Measurements from ENCODE around the gene KIAA0586. TPM values are rescaled to one million over a fixed set of nuclear protein-coding genes. Genes with fewer than 3 reads are reported as not detected.

The KIAA0586 gene
- total and polyA plus RNA-seq, 2 of the 4 experiments (the other 2 are of a cell fraction) = 9.4 to 36.7 TPM

DNA sequence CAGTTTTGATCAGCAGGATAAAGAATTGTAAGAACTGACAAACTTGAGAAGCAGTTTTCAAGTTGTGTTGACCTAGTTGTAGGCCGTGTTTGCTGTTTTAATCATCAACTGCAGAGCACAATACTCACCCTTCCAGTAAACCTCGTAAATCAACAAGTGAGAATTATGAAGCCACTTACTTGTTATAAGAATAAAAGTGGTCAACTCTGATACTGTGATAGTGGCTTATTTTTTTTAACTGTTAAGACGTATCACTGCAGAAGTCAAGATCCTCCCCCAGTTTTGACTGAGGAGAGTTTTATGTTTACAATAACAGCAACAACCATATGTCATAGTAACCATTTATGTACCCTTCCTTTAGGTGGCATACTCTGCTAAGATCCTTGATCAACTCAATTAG, 109.5 kb downstream of the KIAA0586 start:
- in situ Hi-C loops (cut with MboI; ENCODE audit: low sequenced_read_pairs) = no loop called here
- ATAC-seq (ENCODE audit: low read depth) = no peak

More for the DNA sequence above, 109.5 kb downstream of the KIAA0586 start:
- Histone ChIP-seq H2BK5ac (ENCODE audit: low read depth, low read length, poor library complexity, severe bottlenecking) (no peak overlapping the region), H2BK20ac (ENCODE audit: low read depth, low read length) (no peak overlapping the region), H3K27ac (ENCODE audit: insufficient read depth, low read length) (no peak overlapping the region), H4K5ac (ENCODE audit: low read depth, low read length) (no peak overlapping the region), H3K9me3 (ENCODE audit: control insufficient read depth, insufficient read depth, low read length) (no peaks in the 10 kb centered on the region), H4K91ac (ENCODE audit: insufficient read depth, low read depth, low read length) (no peak overlapping the region), H2BK15ac (ENCODE audit: low read depth, low read length) (no peak overlapping the region), H3K36me3 (ENCODE audit: control insufficient read depth, insufficient read depth, low read length) (no peaks in the 10 kb centered on the region), H3K4me2 (ENCODE audit: low read depth, low read length) (no peak overlapping the region), H3K4ac (ENCODE audit: low read depth, low read length) (no peak overlapping the region), H2AK9ac (replicated peaks; ENCODE audit: low read depth, low read length, poor library complexity) (no peak overlapping the region), H2AK5ac (ENCODE audit: low read depth, low read length) (no peak overlapping the region), H3K9me1 (ENCODE audit: insufficient read depth, low read length) (no peaks in the 10 kb centered on the region; the same call in 1 of the 2 replicates), H2AFZ (replicated peaks; ENCODE audit: low read length, poor library complexity) (no peak overlapping the region), H3K14ac (replicated peaks; ENCODE audit: low read depth, low read length) (no peak overlapping the region), H3K27me3 (ENCODE audit: control insufficient read depth, insufficient read depth, low read length) (no peaks in the 10 kb centered on the region), H3K4me3 (ENCODE audit: insufficient read depth, low read depth, low read length) (no peak overlapping the region), H3K4me1 (ENCODE audit: control insufficient read depth, insufficient read depth, low read length) (peaks cover 12% of the 10 kb centered on the region), H2BK120ac (ENCODE audit: low read depth, low read length) (no peak overlapping the region), H3K79me1 (ENCODE audit: low read depth in 1 of 2, low read length in 2 of 2) (no peaks in the 10 kb centered on the region; a peak in 1 of 4 replicates), H3K56ac (ENCODE audit: extremely low read depth, insufficient read depth, low read length) (no peak overlapping the region), H4K8ac (ENCODE audit: low read depth in 2 of 2, low read length in 2 of 2) (no peak overlapping the region), H3K9ac (ENCODE audit: low read depth, low read length) (no peak overlapping the region), H4K20me1 (ENCODE audit: insufficient read depth, low read length) (no peaks in the 10 kb centered on the region), H3K18ac (ENCODE audit: low read depth, low read length) (no peak overlapping the region), H3K23ac (ENCODE audit: low read depth, low read length) (no peak overlapping the region)
- ChIA-PET POLR2A (ENCODE audit: unreplicated experiment) (no interaction called here), CTCF (no interaction called here)
- no TSS peak for BruUV-seq (replicated peaks)
- DNase-seq = no peak
- no CpG with 5 or more reads among the region's 3 CpGs for WGBS, 2 experiments (ENCODE audit: extremely low coverage in 2 of 2, insufficient read length in 1 of 2)
- intact Hi-C loops (cut with micrococcal nuclease) (no loop called here), dilution Hi-C loops (cut with HindIII; ENCODE audit: low sequenced_read_pairs, unreplicated experiment) (no loop called here)
- TF ChIP-seq FOS (IDR thresholded peaks at IDR 0.05; ENCODE audit: low read depth, low read length) (no peak), SMC3 (IDR thresholded peaks at IDR 0.05; ENCODE audit: low read depth, low read length) (no peak), MXI1 (IDR thresholded peaks at IDR 0.05; ENCODE audit: borderline replicate concordance, low read depth, low read length) (no peak)

Measured in IMR-90 (cell line).